G401.6 (cell line): ENCODE results near the gene PTPRF.

Experiments used
- FAIRE-seq: peaks from 2 replicates; lab custom pipeline; 2012; peaks lifted over from hg19 to GRCh38; lab: Jason Lieb, UNC

Gene PTPRF

GRCh38 chr1:43583058-43583457 lies 52.4 kb downstream of the PTPRF start:
- no peak for FAIRE-seq

- no peak for FAIRE-seq
Observed at GRCh38 chr1:43584204-43584603, 53.5 kb downstream of the PTPRF start.

- FAIRE-seq: no peak
Observed at GRCh38 chr1:43585557-43585956, 54.9 kb downstream of the PTPRF start.

DNA sequence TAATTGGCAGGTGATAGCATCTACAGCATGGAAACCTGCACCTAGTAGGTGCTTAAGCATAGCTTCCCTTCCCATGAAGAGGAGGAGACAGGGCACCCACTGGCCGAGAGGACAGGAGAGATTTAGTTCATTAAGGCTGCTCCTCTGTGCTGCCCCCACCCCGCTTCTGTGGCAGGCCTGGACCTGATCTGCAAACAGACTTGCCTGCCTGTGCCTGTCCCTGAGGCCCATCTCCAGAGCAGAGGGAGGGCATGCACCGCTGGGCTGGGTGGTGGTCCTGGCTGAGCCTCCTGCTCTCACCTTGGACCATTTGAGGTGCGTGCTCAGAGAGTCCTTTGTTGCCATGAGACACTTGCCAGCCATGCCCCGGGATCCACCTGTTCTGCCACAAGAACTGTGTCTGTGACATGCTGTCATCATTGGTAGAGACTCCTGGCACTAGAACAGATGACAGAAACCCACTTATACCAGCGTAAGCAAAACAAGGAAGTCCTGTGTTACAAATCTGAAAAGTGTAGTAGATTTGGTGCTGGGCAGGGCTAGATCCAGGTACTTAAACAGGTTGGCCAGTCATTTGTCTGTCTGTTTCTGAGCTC lies 55.6 kb downstream of the PTPRF start:
- FAIRE-seq: no peak

GRCh38 chr1:43587001-43587400 lies 56.3 kb downstream of the PTPRF start:
- FAIRE-seq: no peak

DNA sequence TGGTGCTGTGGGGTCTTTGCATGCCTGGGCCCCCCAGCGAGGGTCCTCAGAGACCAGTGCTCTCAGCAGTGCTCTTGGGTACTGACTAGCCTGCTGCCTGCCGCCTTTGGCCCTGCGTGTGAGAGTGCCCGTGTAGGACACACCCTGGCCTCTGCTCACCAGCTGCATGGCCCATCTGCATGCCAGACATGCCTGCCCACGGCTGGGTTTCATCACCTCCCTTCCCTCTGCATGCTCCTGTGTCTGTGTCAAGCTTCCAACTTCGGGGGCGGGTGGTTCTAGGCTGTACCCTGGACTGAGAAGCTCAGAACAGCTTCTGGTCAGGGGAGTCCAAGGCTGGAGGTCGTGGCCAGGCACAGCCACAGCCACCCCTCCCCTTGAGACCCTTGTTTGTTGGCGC lies 56.9 kb downstream of the PTPRF start:
- no peak for FAIRE-seq

GRCh38 chr1:43588592-43588991 lies 57.9 kb downstream of the PTPRF start:
- no peak for FAIRE-seq

GRCh38 chr1:43590388-43590925 lies 59.8 kb downstream of the PTPRF start:
- FAIRE-seq: no peak

DNA sequence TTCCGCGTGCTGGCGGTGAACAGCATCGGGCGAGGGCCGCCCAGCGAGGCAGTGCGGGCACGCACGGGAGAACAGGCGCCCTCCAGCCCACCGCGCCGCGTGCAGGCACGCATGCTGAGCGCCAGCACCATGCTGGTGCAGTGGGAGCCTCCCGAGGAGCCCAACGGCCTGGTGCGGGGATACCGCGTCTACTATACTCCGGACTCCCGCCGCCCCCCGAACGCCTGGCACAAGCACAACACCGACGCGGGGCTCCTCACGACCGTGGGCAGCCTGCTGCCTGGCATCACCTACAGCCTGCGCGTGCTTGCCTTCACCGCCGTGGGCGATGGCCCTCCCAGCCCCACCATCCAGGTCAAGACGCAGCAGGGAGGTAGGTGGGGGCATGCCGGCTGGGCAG lies 60.5 kb downstream of the PTPRF start:
- FAIRE-seq: no peak

GRCh38 chr1:43592051-43592665 lies 61.5 kb downstream of the PTPRF start:
- no peak for FAIRE-seq

GRCh38 chr1:43592974-43593683 lies 62.4 kb downstream of the PTPRF start:
- FAIRE-seq: no peak

DNA sequence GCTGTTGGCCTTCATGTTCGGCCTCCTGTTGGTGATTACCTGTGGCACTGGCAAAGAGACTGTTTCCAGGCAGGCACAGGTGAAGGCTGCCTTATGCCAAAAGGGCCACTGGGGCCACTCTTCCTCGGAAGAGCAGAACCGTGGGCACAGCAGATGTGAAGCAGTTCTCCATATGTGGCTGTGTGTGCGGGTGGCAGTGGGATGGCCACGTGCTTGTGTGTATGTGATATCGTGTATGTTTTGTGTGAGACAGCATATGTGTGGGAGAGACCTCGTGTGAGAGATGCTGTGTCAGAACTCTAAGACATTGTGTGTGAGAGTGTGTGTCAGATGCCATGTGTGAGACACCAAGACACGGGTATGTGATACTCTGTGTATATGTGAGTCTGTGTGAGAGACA lies 65.9 kb downstream of the PTPRF start:
- FAIRE-seq: no peak

DNA sequence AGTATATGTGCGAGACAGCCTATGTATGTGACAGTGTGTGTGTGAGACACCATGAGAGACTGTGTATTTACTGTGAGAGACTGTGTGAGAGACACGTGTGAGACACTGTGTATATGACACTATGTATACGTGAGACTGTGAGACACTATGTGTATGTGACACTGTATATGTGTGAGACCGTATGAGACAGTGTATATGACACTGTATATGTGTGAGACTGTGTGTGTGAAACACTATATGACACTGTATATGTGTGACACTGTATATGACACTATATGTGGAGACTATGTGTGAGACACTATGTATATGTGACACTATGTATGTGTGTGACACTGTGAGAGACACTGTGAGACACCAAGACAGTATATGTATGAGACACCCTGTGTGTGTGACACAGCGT lies 66.3 kb downstream of the PTPRF start:
- FAIRE-seq: no peak

GRCh38 chr1:43597721-43598120 lies 67.0 kb downstream of the PTPRF start:
- no peak for FAIRE-seq

DNA sequence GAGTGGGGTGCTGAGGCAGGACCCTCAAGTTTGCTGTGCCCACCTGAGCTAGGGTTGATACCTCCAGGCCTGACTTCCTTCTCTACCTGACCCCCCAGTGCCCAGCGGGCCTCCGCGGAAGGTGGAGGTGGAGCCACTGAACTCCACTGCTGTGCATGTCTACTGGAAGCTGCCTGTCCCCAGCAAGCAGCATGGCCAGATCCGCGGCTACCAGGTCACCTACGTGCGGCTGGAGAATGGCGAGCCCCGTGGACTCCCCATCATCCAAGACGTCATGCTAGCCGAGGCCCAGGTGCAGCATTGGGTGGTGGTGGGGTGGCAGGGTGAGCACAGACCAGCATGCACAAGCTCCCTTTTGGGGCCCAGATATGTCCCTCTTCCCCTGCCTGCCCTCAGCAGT lies 67.9 kb downstream of the PTPRF start:
- no peak for FAIRE-seq

GRCh38 chr1:43600033-43601020 lies 69.6 kb downstream of the PTPRF start:
- no peak for FAIRE-seq

- no peak for FAIRE-seq
Observed at GRCh38 chr1:43602990-43603389, 72.3 kb downstream of the PTPRF start.

DNA sequence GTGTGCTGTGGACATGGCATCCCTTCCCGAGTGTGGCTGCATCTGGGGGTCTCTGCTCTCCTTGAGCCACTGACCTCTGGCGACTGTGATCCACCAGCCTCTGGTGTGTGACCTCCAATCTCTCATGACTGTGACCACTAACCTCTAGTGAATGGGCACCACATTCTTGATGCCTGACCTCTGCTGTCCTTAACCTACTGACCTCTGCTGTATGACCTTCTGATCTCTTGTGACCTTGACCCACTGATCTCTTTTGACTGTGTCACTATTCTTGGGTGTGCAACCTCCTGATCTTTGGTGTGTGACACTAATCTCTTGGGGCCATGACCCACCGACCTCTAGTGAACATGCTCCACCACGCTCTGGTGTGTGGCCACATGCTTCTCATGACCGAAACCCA lies 73.5 kb downstream of the PTPRF start:
- no peak for FAIRE-seq

GRCh38 chr1:43605157-43605556 lies 74.5 kb downstream of the PTPRF start:
- FAIRE-seq: no peak

DNA sequence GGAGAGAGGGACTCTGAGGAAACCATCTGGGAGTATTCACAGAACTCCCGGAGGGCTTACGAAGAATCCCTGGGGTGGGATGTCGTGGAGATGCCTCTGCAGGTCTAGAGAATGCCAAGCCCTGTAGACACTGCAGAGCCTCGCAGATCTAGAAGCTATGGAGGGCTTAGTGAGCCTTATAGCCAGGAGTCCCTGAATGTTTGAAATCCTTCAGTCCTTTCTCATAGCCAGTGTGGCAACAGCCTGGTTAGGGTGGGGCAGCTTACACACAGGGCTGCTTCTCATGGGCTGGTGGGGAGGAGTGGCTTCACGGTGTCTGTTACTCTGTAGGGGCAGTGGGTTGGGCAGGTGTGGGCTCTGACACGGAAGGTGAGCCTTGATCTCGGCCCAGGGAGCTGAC lies 75.1 kb downstream of the PTPRF start:
- no peak for FAIRE-seq

- no peak for FAIRE-seq
Observed at GRCh38 chr1:43606624-43607023, 75.9 kb downstream of the PTPRF start.

- no peak for FAIRE-seq
Observed at GRCh38 chr1:43608827-43609226, 78.1 kb downstream of the PTPRF start.
